ENCODE measurements around the gene VLDLR. TPM values are rescaled to one million over a fixed set of nuclear protein-coding genes. Genes with fewer than 3 reads are reported as not detected.
A peak's percentile ranks its signal among the peaks of the same experiment; 100 is the strongest.

The VLDLR gene
- total and polyA plus RNA-seq, 7 donors = 1.8 to 13.6 (median 4.0) TPM

DNA sequence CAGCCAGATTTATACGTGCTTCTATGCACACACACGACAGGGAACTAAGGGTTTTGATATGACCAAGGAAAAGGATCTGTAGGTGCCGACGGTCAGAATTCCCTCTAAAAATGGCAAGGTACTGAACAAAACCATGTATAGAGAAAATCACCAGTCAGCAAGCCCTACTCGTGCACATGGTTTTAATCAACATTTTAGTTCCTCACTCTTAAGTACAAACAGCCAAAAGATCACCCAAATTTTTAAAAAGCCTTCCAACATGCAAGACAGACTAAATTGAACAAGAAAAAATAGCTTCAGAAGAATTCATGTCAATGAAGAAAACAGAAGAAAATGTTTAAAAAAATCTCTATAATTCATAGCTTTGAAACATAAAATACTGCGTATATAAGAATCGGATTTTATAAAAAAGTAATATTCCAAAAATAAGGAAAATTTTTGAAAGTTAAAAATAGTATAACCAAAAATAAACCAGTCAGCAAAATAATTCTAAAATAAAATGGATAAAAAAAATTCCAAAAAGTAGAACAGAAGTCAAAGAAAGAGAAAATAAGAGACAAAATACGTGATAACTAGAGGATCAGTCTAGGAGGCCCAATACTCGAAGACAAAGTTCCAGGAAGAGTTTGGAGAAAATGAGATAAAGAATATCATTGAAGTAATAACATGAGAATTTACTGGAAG lies 52.7 kb downstream of the VLDLR start:
- no peak for DNase-seq
- intact Hi-C loops (cut with DNase I) = no loop called here
- H3K27me3 ChIP-seq = no peaks in the 10 kb centered on the region
- no peaks in the 10 kb centered on the region for H3K36me3 ChIP-seq
- peaks cover 0 to 22% (median 12%) of the 10 kb centered on the region in 4 donors for H3K4me1 ChIP-seq
- H3K27ac ChIP-seq = no peak overlapping the region
- TF ChIP-seq CTCF (IDR thresholded peaks at IDR 0.05) (no peak), POLR2A (IDR thresholded peaks at IDR 0.05) (no peak), EP300 (IDR thresholded peaks at IDR 0.05) (no peak), POLR2AphosphoS5 (IDR thresholded peaks at IDR 0.05) (no peak)
- WGBS, 2 donors = 79 to 86% methylated on average over 9 of the region's 9 CpGs
- no peaks in the 10 kb centered on the region for H3K9me3 ChIP-seq
- H3K4me3 ChIP-seq = no peak overlapping the region

DNA sequence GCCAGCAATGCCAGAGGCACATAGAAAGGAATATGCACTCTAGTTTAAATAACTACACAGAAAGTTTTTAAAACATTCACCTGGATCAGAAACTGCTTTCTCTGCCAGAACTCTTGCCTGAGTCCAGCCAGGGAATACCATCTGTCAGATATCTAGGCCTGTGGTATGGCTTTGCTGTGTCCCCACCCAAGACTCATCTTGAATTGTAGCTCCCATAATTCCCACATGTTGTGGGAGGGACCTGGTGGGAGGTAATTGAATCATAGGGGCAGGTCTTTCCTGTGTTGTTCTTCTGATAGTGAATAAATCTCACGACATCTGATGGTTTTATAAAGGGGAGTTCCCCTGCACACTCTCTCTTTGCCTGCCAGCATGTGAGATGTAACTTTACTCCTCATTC lies 54.2 kb downstream of the VLDLR start:
- Histone ChIP-seq H3K9me3 (no peaks in the 10 kb centered on the region), H3K27ac (no peak overlapping the region), H3K4me3 (no peak overlapping the region), H3K36me3 (no peaks in the 10 kb centered on the region), H3K27me3 (no peaks in the 10 kb centered on the region), H3K4me1 (peaks cover 0 to 22% (median 12%) of the 10 kb centered on the region in 4 donors)
- intact Hi-C loops (cut with DNase I) = no loop called here
- 16 to 39% methylated on average over 1 of the region's 1 CpG for WGBS, 2 donors
- no peak for DNase-seq
- TF ChIP-seq EP300 (IDR thresholded peaks at IDR 0.05) (no peak), POLR2A (IDR thresholded peaks at IDR 0.05) (no peak), CTCF (IDR thresholded peaks at IDR 0.05) (no peak), POLR2AphosphoS5 (IDR thresholded peaks at IDR 0.05) (no peak)

GRCh38 chr9:2676466-2676865 lies 54.9 kb downstream of the VLDLR start:
- 45 to 64% methylated on average over 4 of the region's 4 CpGs for WGBS, 2 donors

GRCh38 chr9:2677915-2678889 lies 56.6 kb downstream of the VLDLR start:
- peak overlapping the region in 1 of 4 donors; percentile 11 for H3K27ac ChIP-seq
- TF ChIP-seq POLR2AphosphoS5 (IDR thresholded peaks at IDR 0.05) = no peak
- TF ChIP-seq POLR2A (IDR thresholded peaks at IDR 0.05) = no peak
- TF ChIP-seq CTCF (IDR thresholded peaks at IDR 0.05) = no peak
- TF ChIP-seq EP300 (IDR thresholded peaks at IDR 0.05) = no peak
- peaks cover 0 to 22% (median 12%) of the 10 kb centered on the region in 4 donors for H3K4me1 ChIP-seq
- H3K27me3 ChIP-seq = no peaks in the 10 kb centered on the region
- intact Hi-C loops (cut with DNase I) = no loop called here
- 74 to 78% methylated on average over 5 of the region's 5 CpGs for WGBS, 2 donors
- no peaks in the 10 kb centered on the region for H3K9me3 ChIP-seq
- DNase-seq = no peak
- no peaks in the 10 kb centered on the region for H3K36me3 ChIP-seq
- no peak overlapping the region for H3K4me3 ChIP-seq

More at GRCh38 chr9:2676466-2676865, 54.9 kb downstream of the VLDLR start:
- peaks cover 0 to 22% (median 12%) of the 10 kb centered on the region in 4 donors for H3K4me1 ChIP-seq
- no peak overlapping the region for H3K4me3 ChIP-seq
- no peaks in the 10 kb centered on the region for H3K27me3 ChIP-seq
- DNase-seq = no peak
- no peak overlapping the region for H3K27ac ChIP-seq
- intact Hi-C loops (cut with DNase I) = no loop called here
- no peak for TF ChIP-seq CTCF (IDR thresholded peaks at IDR 0.05)
- no peak for TF ChIP-seq POLR2A (IDR thresholded peaks at IDR 0.05)
- TF ChIP-seq EP300 (IDR thresholded peaks at IDR 0.05) = no peak
- TF ChIP-seq POLR2AphosphoS5 (IDR thresholded peaks at IDR 0.05) = no peak
- H3K9me3 ChIP-seq = no peaks in the 10 kb centered on the region
- no peaks in the 10 kb centered on the region for H3K36me3 ChIP-seq
